BE2C (cell line): ENCODE measurements around the gene POLE3.
"Not testable (repeated sequence)": the region's sequence is repeated elsewhere in the genome, so short reads cannot be mapped to it uniquely, and the experiment has no call there.

Experiments
- DNase-seq: peaks from one replicate; pipeline ENCODE4 v3.0.0-alpha.2; 2020
- H3K27me3 ChIP-seq: fragments of 250-450 bp; sonication (Bioruptor Pico); 2 replicates; pipeline ENCODE4 v1.5.1; 2020; ENCODE audit warnings: mild to moderate bottlenecking
- H3K36me3 ChIP-seq: fragments of 250-450 bp; sonication (Bioruptor Pico); 2 replicates; pipeline ENCODE4 v1.5.1; 2020; ENCODE audit warnings: mild to moderate bottlenecking
- H3K4me1 ChIP-seq: fragments of 250-450 bp; sonication (Bioruptor Pico); 2 replicates; pipeline ENCODE4 v1.5.1; 2020
- H3K4me3 ChIP-seq: 2 replicates; pipeline ENCODE4 v1.5.1; 2011; ENCODE audit warnings: low read depth, low read length
- H3K9me3 ChIP-seq: fragments of 250-450 bp; sonication (Bioruptor Pico); 2 replicates; pipeline ENCODE4 v1.5.1; 2020
- TF ChIP-seq, protein P1 (sequence below): IDR thresholded peaks from 2 replicates; pipeline ENCODE4 v1.5.1; 2012; ENCODE audit warnings: mild to moderate bottlenecking, low read depth, low read length

POLE3 gene

GRCh38 chr9:113409883-113410206 lies 630 bp downstream of the POLE3 start:
- H3K36me3 ChIP-seq, result peaks cover 28% of the 10 kb centered on the region
- TF ChIP-seq, protein P1, sequence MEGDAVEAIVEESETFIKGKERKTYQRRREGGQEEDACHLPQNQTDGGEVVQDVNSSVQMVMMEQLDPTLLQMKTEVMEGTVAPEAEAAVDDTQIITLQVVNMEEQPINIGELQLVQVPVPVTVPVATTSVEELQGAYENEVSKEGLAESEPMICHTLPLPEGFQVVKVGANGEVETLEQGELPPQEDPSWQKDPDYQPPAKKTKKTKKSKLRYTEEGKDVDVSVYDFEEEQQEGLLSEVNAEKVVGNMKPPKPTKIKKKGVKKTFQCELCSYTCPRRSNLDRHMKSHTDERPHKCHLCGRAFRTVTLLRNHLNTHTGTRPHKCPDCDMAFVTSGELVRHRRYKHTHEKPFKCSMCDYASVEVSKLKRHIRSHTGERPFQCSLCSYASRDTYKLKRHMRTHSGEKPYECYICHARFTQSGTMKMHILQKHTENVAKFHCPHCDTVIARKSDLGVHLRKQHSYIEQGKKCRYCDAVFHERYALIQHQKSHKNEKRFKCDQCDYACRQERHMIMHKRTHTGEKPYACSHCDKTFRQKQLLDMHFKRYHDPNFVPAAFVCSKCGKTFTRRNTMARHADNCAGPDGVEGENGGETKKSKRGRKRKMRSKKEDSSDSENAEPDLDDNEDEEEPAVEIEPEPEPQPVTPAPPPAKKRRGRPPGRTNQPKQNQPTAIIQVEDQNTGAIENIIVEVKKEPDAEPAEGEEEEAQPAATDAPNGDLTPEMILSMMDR, result no peak
- H3K4me1 ChIP-seq, result no peaks in the 10 kb centered on the region
- no peaks in the 10 kb centered on the region for H3K9me3 ChIP-seq
- peak overlapping the region; percentile 98 for H3K4me3 ChIP-seq
- no peak for DNase-seq
- no peaks in the 10 kb centered on the region for H3K27me3 ChIP-seq

DNA sequence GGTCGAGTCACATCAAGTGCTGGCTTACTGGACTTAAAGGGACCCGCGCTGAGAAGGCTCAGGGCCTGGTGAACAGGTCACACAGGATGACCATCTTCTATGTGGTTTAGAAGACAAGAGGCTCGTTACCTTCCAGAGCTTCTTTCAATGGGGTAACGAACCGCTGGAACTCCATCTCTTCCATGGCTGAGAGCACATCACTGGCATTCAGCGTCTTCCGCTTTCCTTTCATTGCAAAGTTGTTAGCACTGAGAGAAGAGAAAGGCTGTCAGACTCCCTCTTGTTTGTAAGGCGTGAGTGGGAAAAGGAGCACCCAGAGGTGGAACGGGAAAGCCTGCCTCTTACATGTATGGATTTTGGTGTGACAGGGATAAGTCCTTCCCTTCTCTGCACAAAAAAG lies 994 bp downstream of the POLE3 start:
- H3K4me1 ChIP-seq, result no peaks in the 10 kb centered on the region
- DNase-seq, result no peak
- peak overlapping the region; percentile 98 for H3K4me3 ChIP-seq
- H3K36me3 ChIP-seq, result peaks cover 28% of the 10 kb centered on the region
- TF ChIP-seq, protein P1, result no peak
- H3K9me3 ChIP-seq, result no peaks in the 10 kb centered on the region
- no peaks in the 10 kb centered on the region for H3K27me3 ChIP-seq

DNA sequence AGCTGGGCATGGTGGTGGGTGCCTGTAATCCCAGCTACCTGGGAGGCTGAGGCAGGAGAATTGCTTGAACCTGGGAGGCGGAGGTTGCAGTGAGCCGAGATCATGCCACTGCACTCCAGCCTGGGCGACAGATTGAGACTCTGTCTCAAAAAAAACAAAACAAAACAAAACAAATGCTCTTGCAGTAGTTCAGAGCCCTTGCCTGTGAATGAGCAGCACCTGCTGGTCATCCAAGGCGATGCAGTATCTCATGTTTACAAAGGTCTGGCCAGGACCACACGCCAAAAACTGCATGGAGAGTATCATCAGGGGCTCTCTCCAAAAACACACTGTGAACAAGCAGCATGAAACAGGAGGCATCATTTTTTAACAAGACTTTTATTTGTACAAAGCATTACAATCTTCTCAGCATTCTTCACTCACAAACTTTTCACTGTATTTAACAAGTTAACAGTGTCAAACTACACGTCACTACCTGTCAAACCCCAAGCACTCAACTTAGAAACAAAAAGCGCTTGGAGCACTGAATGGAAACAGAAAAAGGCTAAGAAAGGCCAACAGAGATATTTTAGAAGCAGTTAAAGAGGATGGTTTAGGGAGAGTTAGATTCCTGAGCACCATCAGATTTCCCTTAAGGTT lies 3.5 kb downstream of the POLE3 start:
- TF ChIP-seq, protein P1, result peak; percentile 83
- H3K4me3 ChIP-seq, H3K4me1 ChIP-seq, H3K27me3 ChIP-seq, H3K9me3 ChIP-seq: not testable (repeated sequence)
- H3K36me3 ChIP-seq, result peaks cover 28% of the 10 kb centered on the region
- peak; percentile 73 for DNase-seq

- H3K9me3 ChIP-seq, H3K4me1 ChIP-seq, H3K27me3 ChIP-seq, H3K4me3 ChIP-seq, DNase-seq: not testable (repeated sequence)
- H3K36me3 ChIP-seq, result peaks cover 28% of the 10 kb centered on the region
Measured at GRCh38 chr9:113406353-113406752, 4.1 kb downstream of the POLE3 start.

DNA sequence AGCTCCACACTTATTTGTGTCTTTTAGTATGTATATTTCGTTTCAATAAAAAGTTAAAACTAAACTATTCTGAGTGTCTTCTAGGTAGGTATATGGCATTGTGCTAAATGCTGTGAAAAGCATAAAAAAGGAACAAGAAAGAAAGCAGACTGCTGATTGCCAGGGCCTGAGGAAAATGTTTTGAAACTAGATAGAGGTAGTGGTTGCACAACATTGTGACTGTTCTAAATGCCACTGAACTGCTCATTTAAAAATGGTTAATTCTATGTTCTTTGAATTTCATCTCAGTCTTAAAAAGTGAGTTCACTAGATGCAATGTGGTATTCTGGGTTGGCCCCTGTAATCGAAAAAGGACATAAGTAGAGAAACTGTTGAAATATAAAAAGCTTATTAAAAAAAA lies 6.8 kb downstream of the POLE3 start:
- TF ChIP-seq, protein P1, result no peak
- no peaks in the 10 kb centered on the region for H3K9me3 ChIP-seq
- H3K36me3 ChIP-seq, result peaks cover 23% of the 10 kb centered on the region
- H3K27me3 ChIP-seq, result no peaks in the 10 kb centered on the region
- no peaks in the 10 kb centered on the region for H3K4me1 ChIP-seq
- no peak overlapping the region for H3K4me3 ChIP-seq
- no peak for DNase-seq

DNA sequence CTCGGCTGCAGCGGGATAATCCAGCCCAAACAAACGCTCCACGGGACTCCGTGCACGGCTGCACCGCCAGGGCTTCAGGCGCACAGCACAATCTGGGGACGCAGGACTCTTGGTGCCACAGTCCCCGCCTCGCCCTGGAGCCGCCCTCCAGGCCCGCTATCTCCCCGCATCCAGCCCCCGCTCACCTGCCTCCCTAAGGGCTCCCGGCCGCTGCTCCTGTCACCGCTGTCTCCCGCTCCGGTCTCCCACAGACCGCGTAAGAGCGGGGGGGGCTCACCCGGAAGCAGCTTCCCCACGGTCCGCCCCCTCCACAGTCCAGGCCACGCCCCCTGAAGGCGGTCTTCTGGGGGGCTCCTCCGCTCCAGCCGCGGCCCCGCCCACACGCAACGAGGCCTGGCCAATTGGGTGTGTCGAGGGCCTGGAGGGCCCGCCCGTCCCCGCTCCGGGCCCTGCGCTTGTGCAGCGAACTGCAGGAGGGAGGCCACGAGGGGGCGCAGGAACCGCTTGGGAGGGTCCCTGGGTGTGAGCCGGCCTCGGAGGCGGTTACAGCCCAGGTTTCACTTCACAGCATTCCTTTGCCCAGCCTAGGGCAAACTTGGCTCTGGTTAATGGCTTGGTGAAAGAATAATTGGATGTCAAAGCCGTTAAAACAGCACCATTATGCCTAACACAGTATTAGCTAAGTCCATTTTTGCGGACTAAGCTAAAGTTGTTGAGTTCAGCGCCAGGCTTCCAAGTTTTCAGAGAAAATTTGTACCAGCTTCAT lies 9.3 kb downstream of the POLE3 start, which contains the start of gene ALAD:
Gene ALAD, minus strand, starts transcription at position 258 of the 766 bp plus-strand sequence. CDS start 7,725 bp downstream, outside the sequence.
- Histone ChIP-seq H3K36me3 (peaks cover under 1% of the 10 kb centered on the region; the same call in 1 of the 2 replicates), H3K9me3 (no peaks in the 10 kb centered on the region), H3K27me3 (no peaks in the 10 kb centered on the region), H3K4me1 (no peaks in the 10 kb centered on the region), H3K4me3 (peak within 1 kb of the TSS; percentile 89)
- TF ChIP-seq, protein P1, result peak; percentile 91
- DNase-seq, result peak; percentile 100
